ENCODE results near the gene CNTNAP2. TPM values are rescaled to one million over a fixed set of nuclear protein-coding genes. Genes with fewer than 3 reads are reported as not detected.

The CNTNAP2 gene
- total RNA-seq, 1 experiment from 2014 or later, result 0.03 TPM

DNA sequence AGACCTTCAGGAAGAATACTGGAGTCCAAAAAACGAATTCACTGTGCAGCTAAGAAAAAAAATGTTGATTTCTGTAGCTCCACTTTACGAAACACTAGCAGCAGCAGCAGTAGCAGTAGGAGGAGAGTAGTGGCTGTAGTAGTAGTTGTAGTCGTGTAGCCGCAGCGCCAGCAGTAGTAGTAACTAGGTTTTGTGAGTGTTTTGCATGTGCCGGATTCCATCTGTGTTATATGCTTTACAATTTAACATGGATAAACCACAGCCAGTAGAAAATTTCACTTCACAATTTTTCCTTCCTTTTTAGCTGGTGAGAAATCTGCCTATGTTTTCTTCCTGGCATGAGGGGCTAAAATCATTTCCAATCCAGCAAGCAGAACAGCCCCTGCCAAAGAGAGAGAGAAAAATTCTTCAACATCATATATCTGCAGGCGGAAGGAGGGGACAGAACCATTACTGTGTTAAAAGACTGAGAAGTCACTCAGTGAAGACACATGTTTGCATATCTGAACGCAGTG lies 2325.6 kb downstream of the CNTNAP2 start:
- no peaks in the 10 kb centered on the region for H3K4me1 ChIP-seq (ENCODE audit: control insufficient read depth, insufficient read depth, low read length)
- BruUV-seq (replicated peaks), result no TSS peak
- CTCF ChIA-PET, result no interaction called here
- no peak for DNase-seq (ENCODE audit: low read depth, low spot score)
- H3K4me3 ChIP-seq (ENCODE audit: low read depth in 2 of 2, low read length in 2 of 2), result no peak overlapping the region
- no peak for ATAC-seq
- H3K27me3 ChIP-seq (ENCODE audit: control insufficient read depth, insufficient read depth, low read length), result no peaks in the 10 kb centered on the region
- no peak overlapping the region for H3K27ac ChIP-seq (ENCODE audit: low read length)
- intact Hi-C loops (cut with micrococcal nuclease; ENCODE audit: unreplicated experiment) (no loop called here), in situ Hi-C loops (cut with HindIII; ENCODE audit: low pct_unique_long_range_greater_than_20kb, low sequenced_read_pairs) (no loop called here)
- TF ChIP-seq POLR2AphosphoS5 (IDR thresholded peaks at IDR 0.05; ENCODE audit: low read depth, low read length), result no peak
- TF ChIP-seq REST (IDR thresholded peaks at IDR 0.05; ENCODE audit: insufficient read depth in 1 of 2, low read depth in 2 of 2, low read length in 1 of 2), result no peak
- POLR2A ChIA-PET, result no interaction called here
- no peaks in the 10 kb centered on the region for H3K36me3 ChIP-seq (ENCODE audit: control insufficient read depth, insufficient read depth, low read length)
- no peaks in the 10 kb centered on the region; the same call in 1 of the 2 replicates for H3K9me3 ChIP-seq (ENCODE audit: control insufficient read depth, insufficient read depth, low read depth, low read length)

DNA sequence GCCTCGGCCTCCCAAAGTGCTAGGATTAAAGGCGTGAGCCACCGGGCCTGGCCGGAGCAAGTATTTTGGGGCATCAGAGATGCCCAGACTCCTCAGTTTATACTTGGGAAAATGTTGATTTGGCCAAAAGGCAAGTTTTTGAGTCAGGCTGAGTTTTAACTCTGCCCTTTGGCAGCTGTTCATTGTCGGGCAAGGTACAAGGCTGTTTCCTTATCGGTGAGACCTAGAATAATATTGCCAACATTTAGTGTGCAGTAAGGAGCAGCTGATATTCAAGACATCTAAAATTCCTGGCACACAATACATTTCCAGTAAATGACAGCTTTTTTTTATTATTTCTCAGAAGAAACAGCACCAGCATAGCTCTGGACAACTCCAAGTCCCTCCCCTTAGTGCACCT lies 2326.3 kb downstream of the CNTNAP2 start:
- H3K9me3 ChIP-seq (ENCODE audit: control insufficient read depth, insufficient read depth, low read depth, low read length), result no peaks in the 10 kb centered on the region; the same call in 1 of the 2 replicates
- CTCF ChIA-PET, result no interaction called here
- intact Hi-C loops (cut with micrococcal nuclease; ENCODE audit: unreplicated experiment), result no loop called here
- POLR2A ChIA-PET, result no interaction called here
- no peak overlapping the region for H3K4me3 ChIP-seq (ENCODE audit: low read depth in 2 of 2, low read length in 2 of 2)
- H3K27me3 ChIP-seq (ENCODE audit: control insufficient read depth, insufficient read depth, low read length), result no peaks in the 10 kb centered on the region
- no peak overlapping the region for H3K27ac ChIP-seq (ENCODE audit: low read length)
- H3K4me1 ChIP-seq (ENCODE audit: control insufficient read depth, insufficient read depth, low read length), result no peaks in the 10 kb centered on the region
- no peak for TF ChIP-seq REST (IDR thresholded peaks at IDR 0.05; ENCODE audit: insufficient read depth in 1 of 2, low read depth in 2 of 2, low read length in 1 of 2)
- no peak for TF ChIP-seq SIN3A (IDR thresholded peaks at IDR 0.05; ENCODE audit: borderline replicate concordance, insufficient read depth, low read depth, low read length)
- TF ChIP-seq POLR2AphosphoS5 (IDR thresholded peaks at IDR 0.05; ENCODE audit: low read depth, low read length), result no peak
- no peak for TF ChIP-seq TCF7L2 (IDR thresholded peaks at IDR 0.05; ENCODE audit: low read depth, low read length)
- TF ChIP-seq CTCF (IDR thresholded peaks at IDR 0.05), result no peak
- in situ Hi-C loops (cut with HindIII; ENCODE audit: low pct_unique_long_range_greater_than_20kb, low sequenced_read_pairs), result no loop called here
- H3K36me3 ChIP-seq (ENCODE audit: control insufficient read depth, insufficient read depth, low read length), result no peaks in the 10 kb centered on the region
- no TSS peak for BruUV-seq (replicated peaks)
- no peak for DNase-seq (ENCODE audit: low read depth, low spot score)
- ATAC-seq, result no peak
